DMS53 treated with DMSO at 0.1 percent for 48 hours (cell line): ENCODE measurements around the gene PIGO.

Experiments
- DNase-seq: peaks from one replicate; lab custom pipeline; 2025; ENCODE audit not compliant: unreplicated experiment; lab: John Stamatoyannopoulos, UW

PIGO gene

GRCh38 chr9:35072461-35073278 lies 23.7 kb downstream of the PIGO start, which contains the start of gene VCP:
Gene VCP (minus strand): TSS chr9:35072625. CDS start chr9:35072353, 272 bp downstream.
- peak; percentile 95 for DNase-seq

- DNase-seq: peak; percentile 41
These were observed 24.5 kb downstream of the PIGO start for GRCh38 chr9:35071814-35072460.

GRCh38 chr9:35070823-35071813 lies 25.3 kb downstream of the PIGO start:
- DNase-seq: no peak

GRCh38 chr9:35069020-35069419 lies 27.4 kb downstream of the PIGO start:
- DNase-seq: no peak

- DNase-seq: no peak
These were observed 29.3 kb downstream of the PIGO start for GRCh38 chr9:35067056-35067455.

GRCh38 chr9:35060548-35061207 lies 35.7 kb downstream of the PIGO start:
- DNase-seq: no peak

GRCh38 chr9:35059438-35059837 lies 37.0 kb downstream of the PIGO start:
- DNase-seq: no peak

- no peak for DNase-seq
These were observed 39.1 kb downstream of the PIGO start for GRCh38 chr9:35057271-35057620.

GRCh38 chr9:35056571-35057270 lies 39.7 kb downstream of the PIGO start:
- no peak for DNase-seq

- DNase-seq: no peak
These were observed 41.3 kb downstream of the PIGO start for GRCh38 chr9:35054871-35055644.

- DNase-seq: no peak
These were observed 42.1 kb downstream of the PIGO start for GRCh38 chr9:35054185-35054835.

GRCh38 chr9:35051069-35051967 lies 45.1 kb downstream of the PIGO start:
- DNase-seq: peak; percentile 34

- no peak for DNase-seq
These were observed 47.9 kb downstream of the PIGO start for GRCh38 chr9:35048511-35048910.

- no peak for DNase-seq
These were observed 52.3 kb downstream of the PIGO start for GRCh38 chr9:35044071-35044470.

GRCh38 chr9:35042891-35043545 lies 53.4 kb downstream of the PIGO start:
- no peak for DNase-seq

GRCh38 chr9:35042081-35042604 lies 54.2 kb downstream of the PIGO start:
- no peak for DNase-seq
